ENCODE measurements around the gene OR8G5. TPM values are rescaled to one million over a fixed set of nuclear protein-coding genes. Genes with fewer than 3 reads are reported as not detected.

Gene OR8G5
- total and polyA plus RNA-seq, 2 donors (not counting 1 experiment from before 2014, with no cell fraction given) = not detected

DNA sequence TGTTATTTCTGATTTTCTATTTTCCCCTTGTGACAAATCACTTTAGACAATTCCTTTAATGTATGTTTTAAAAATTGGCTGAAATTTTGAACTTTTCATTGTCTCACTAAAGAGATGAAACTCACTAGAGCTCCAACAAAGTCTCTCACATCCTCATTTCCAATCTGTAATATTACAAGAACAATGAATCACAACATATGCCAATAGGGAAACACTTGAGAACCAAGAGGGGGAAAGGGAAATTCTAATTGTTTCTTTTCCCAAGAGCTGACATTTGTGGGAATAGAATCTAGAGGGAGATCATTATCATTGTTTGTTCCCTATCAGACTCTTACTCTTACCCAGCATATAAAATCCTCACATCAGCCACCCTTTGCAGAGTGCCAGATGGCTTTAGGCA, 44.9 kb upstream of the OR8G5 start:
- Mint-ChIP-seq H3K27me3 (no peaks in the 10 kb centered on the region), H3K9me3 (ENCODE audit: insufficient read depth) (no peaks in the 10 kb centered on the region), H3K4me1 (no peaks in the 10 kb centered on the region), H3K4me3 (no peak overlapping the region), H3K27ac (no peak overlapping the region)
- Histone ChIP-seq H4K20me1 (ENCODE audit: control insufficient read depth, insufficient read depth, low read length, poor library complexity, severe bottlenecking) (no peaks in the 10 kb centered on the region), H3K9ac (ENCODE audit: low read length) (no peak overlapping the region), H3K79me2 (ENCODE audit: control insufficient read depth, insufficient read depth, low read length) (no peaks in the 10 kb centered on the region), H3K27me3 (replicated peaks in 1 of 4; ENCODE audit: control extremely low read depth in 1 of 4, control insufficient read depth in 3 of 4, insufficient read depth in 4 of 4, low read length in 3 of 4) (no peaks in the 10 kb centered on the region), H3K4me3 (ENCODE audit: control extremely low read depth in 1 of 5, extremely low read depth in 1 of 5, insufficient read depth in 1 of 5, low read depth in 2 of 5, low read length in 4 of 5) (no peak overlapping the region), H3K36me3 (replicated peaks in 1 of 2; ENCODE audit: control extremely low read depth in 1 of 2, control insufficient read depth in 1 of 2, extremely low read depth in 1 of 2, insufficient read depth in 2 of 2, low read length in 1 of 2) (no peaks in the 10 kb centered on the region), H3K9me3 (ENCODE audit: control extremely low read depth in 1 of 3, control insufficient read depth in 2 of 3, insufficient read depth in 1 of 3, low read length in 2 of 3) (no peaks in the 10 kb centered on the region), H2AFZ (ENCODE audit: insufficient read depth, low read depth, low read length, poor library complexity, severe bottlenecking) (no peak overlapping the region), H3K4me2 (replicated peaks; ENCODE audit: low read depth, low read length, poor library complexity, severe bottlenecking) (no peak overlapping the region), H3K4me1 (ENCODE audit: control insufficient read depth in 2 of 2, insufficient read depth in 2 of 2, low read length in 2 of 2) (no peaks in the 10 kb centered on the region), H3K27ac (ENCODE audit: low read length in 2 of 2) (no peak overlapping the region)
- intact Hi-C loops (cut with micrococcal nuclease) = no loop called here
- TF ChIP-seq EZH2 (IDR thresholded peaks at IDR 0.05; ENCODE audit: borderline replicate concordance, insufficient read depth, low read depth, low read length, poor library complexity, severe bottlenecking) = no peak
- TF ChIP-seq, protein P1, sequence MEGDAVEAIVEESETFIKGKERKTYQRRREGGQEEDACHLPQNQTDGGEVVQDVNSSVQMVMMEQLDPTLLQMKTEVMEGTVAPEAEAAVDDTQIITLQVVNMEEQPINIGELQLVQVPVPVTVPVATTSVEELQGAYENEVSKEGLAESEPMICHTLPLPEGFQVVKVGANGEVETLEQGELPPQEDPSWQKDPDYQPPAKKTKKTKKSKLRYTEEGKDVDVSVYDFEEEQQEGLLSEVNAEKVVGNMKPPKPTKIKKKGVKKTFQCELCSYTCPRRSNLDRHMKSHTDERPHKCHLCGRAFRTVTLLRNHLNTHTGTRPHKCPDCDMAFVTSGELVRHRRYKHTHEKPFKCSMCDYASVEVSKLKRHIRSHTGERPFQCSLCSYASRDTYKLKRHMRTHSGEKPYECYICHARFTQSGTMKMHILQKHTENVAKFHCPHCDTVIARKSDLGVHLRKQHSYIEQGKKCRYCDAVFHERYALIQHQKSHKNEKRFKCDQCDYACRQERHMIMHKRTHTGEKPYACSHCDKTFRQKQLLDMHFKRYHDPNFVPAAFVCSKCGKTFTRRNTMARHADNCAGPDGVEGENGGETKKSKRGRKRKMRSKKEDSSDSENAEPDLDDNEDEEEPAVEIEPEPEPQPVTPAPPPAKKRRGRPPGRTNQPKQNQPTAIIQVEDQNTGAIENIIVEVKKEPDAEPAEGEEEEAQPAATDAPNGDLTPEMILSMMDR (IDR thresholded peaks at IDR 0.05) = no peak
- POLR2A ChIA-PET = no interaction called here
- CTCF ChIA-PET = no interaction called here
- no peak for ATAC-seq (ENCODE audit: low read depth)
- no peak for DNase-seq

DNA sequence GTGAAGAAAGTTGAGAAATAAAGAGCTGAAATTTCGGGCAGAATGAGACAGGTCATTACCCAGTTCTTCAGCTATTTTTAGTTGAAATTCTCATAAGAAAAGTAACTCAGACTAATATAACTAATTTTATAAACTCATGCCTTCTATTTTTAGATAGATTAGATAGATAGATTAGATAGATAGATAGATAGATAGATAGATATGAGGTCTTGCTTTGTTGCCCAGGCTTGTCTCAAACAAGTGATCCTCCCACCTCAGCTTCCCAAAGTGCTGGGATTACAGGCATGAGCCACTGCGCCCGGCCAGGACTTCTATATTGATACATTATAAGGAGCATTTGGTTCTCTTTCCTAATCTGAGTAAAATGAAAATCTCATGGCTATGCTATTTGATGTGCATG, 42.1 kb upstream of the OR8G5 start:
- no peaks in the 10 kb centered on the region for H3K27me3 Mint-ChIP-seq
- no peaks in the 10 kb centered on the region for H3K79me2 ChIP-seq (ENCODE audit: control insufficient read depth, insufficient read depth, low read length)
- no peaks in the 10 kb centered on the region for H3K9me3 ChIP-seq (ENCODE audit: control extremely low read depth in 1 of 3, control insufficient read depth in 2 of 3, insufficient read depth in 1 of 3, low read length in 2 of 3)
- no peak overlapping the region for H3K27ac ChIP-seq (ENCODE audit: low read length in 2 of 2)
- H3K4me1 Mint-ChIP-seq = no peaks in the 10 kb centered on the region
- DNase-seq (no peak), ATAC-seq (ENCODE audit: low read depth) (no peak)
- H4K20me1 ChIP-seq (ENCODE audit: control insufficient read depth, insufficient read depth, low read length, poor library complexity, severe bottlenecking) = no peaks in the 10 kb centered on the region
- intact Hi-C loops (cut with micrococcal nuclease) = no loop called here
- H3K27ac Mint-ChIP-seq = no peak overlapping the region
- no peak overlapping the region for H3K9ac ChIP-seq (ENCODE audit: low read length)
- no peak overlapping the region for H3K4me2 ChIP-seq (replicated peaks; ENCODE audit: low read depth, low read length, poor library complexity, severe bottlenecking)
- H3K36me3 ChIP-seq (replicated peaks in 1 of 2; ENCODE audit: control extremely low read depth in 1 of 2, control insufficient read depth in 1 of 2, extremely low read depth in 1 of 2, insufficient read depth in 2 of 2, low read length in 1 of 2) = no peaks in the 10 kb centered on the region
- H3K9me3 Mint-ChIP-seq (ENCODE audit: insufficient read depth) = no peaks in the 10 kb centered on the region
- no peak overlapping the region for H3K4me3 Mint-ChIP-seq
- H3K4me3 ChIP-seq (ENCODE audit: control extremely low read depth in 1 of 5, extremely low read depth in 1 of 5, insufficient read depth in 1 of 5, low read depth in 2 of 5, low read length in 4 of 5) = no peak overlapping the region
- POLR2A ChIA-PET = no interaction called here
- H3K27me3 ChIP-seq (replicated peaks in 1 of 4; ENCODE audit: control extremely low read depth in 1 of 4, control insufficient read depth in 3 of 4, insufficient read depth in 4 of 4, low read length in 3 of 4) = no peaks in the 10 kb centered on the region
- CTCF ChIA-PET = interaction anchor here (0.6 kb wide), 1 partner anchor 12 kb away, joined by 4 read pairs; no protein-coding TSS in a partner anchor
- no peak overlapping the region for H2AFZ ChIP-seq (ENCODE audit: insufficient read depth, low read depth, low read length, poor library complexity, severe bottlenecking)
- no peak for TF ChIP-seq EZH2 (IDR thresholded peaks at IDR 0.05; ENCODE audit: borderline replicate concordance, insufficient read depth, low read depth, low read length, poor library complexity, severe bottlenecking)
- TF ChIP-seq, protein P1 (IDR thresholded peaks at IDR 0.05) = no peak
- no peaks in the 10 kb centered on the region for H3K4me1 ChIP-seq (ENCODE audit: control insufficient read depth in 2 of 2, insufficient read depth in 2 of 2, low read length in 2 of 2)
- no CpG with 5 or more reads among the region's 3 CpGs for WGBS (ENCODE audit: insufficient coverage)

All from B cell (primary cell).